GM10847 (cell line): ENCODE results near the gene KRTAP13-3.

ENCODE experiments used
- POLR2A ChIP-seq: IDR thresholded peaks from 2 replicates; pipeline ENCODE4 v1.6.1; 2011; ENCODE audit not compliant: insufficient read length; ENCODE audit errors: extremely low read depth

Gene KRTAP13-3, protein sequence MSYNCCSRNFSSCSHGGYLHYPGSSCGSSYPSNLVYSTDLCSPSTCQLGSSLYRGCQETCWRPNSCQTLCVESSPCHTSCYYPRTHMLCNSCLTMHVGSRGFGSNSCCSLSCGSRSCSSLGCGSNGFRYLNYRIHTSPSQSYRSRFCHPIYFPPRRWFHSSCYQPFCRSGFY

DNA sequence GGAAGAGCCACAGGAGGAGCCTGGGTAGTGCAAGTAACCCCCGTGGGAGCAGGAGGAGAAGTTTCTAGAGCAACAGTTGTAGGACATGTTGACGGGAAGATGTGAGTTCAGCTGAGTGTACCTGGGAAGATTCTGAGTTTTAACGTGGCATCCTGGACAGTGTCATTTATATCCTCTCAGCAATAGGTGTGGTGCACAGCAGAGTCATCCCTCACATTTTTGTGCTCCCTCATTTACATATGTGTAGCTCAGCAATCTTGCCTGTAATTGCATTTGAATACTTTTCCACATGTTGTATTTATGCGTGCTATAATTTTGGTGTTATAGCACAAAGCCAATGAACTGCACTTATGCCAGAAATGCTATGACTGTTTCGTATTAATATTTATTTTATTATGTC, at the start of gene KRTAP13-3:
KRTAP13-3 (minus strand) TSS at position 101 of the 400 bp plus-strand sequence; CDS start at position 87, 14 bp downstream.
- TF ChIP-seq POLR2A, result no peak

DNA sequence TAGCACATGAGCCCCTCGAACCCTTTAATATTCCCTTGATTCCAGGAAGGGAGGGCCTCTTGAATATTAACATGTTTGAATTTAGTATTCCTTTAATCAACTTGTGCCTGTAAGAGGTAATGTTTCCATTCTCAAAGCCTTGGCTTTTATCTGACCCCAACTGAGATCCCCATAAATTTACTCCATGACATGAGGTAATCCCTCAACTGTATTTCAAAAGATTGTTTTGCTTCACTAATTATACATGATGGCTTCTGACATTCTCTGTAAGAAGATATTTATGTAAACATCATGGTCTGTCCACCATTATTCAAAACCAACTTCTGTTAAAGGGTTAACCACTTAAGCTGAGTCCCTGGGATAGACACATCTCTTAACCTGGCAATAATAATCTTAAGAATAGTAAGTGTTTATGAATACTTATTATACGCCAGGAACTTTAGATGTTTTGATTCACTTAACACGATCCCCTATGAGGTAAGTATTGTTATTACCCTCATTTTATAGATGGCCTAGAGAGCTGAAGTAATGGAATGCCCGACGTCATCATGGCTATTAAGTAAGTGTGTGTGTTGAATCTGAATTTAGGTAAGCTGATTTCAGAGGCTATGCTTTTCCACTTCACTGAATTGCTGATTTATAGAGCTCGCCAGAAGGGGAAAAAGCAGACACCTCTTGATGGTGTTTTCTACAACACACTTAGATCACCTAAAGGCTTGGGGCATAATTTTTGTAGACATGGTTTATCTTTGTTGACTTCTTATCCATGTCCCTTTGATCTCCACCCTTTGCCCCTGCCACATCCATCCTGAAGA, 43.4 kb upstream of the KRTAP13-3 start:
- no peak for TF ChIP-seq POLR2A

DNA sequence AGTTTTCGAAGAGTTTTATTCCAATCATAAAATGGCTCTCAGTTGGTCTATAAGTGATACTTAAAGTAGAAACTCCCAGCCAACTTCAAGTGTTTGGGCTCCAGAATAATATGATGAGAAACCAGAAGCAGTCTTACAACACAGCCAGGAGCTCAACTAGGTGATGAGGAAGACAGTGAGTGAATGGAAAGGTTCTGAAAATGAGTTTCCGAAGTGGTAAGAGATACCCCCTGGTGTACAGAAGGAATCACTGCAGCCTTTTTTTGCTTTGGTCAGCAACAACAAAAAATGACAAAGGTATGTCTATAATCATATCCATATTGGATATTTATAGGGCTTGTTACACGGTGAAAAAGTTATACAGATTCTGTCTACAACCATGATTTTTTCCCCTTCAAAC, 38.0 kb upstream of the KRTAP13-3 start:
- no peak for TF ChIP-seq POLR2A

DNA sequence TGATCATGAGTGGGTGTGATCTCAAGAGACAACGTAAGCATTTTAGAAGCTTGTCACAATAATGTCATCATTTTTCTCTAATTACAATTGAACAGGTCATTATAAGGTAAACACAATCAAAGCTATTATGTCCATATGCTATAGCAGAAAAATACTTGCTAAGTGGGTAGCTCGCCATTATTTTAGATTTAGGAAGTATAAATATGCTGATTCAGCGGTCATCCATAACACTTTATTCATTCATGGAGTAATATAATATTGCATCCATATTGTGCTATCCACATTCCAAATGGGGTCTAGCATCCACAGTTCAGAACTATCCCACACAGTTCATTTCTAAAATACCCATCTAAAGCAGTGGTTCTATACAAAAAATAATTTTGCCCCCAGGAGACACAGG, 22.8 kb upstream of the KRTAP13-3 start:
- TF ChIP-seq POLR2A, result no peak

DNA sequence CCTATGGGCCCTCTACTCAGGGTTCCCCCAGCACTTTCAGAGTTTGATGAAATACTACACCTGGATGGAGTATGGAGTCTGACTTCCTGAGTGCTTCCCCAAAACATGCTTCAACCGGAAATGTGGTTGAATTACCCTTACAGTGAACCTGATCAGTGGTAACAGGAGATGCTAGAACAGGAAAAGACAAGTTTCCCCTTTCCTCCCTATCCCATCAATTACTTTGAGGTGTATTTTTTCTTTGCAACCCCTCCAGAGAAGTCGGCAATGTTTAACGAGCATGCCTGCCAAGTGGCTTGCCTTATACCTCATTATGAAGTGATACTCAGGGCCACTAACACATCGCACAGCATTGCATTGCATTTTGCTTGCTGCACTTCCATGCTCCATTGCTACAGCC, 21.3 kb upstream of the KRTAP13-3 start:
- TF ChIP-seq POLR2A, result no peak

DNA sequence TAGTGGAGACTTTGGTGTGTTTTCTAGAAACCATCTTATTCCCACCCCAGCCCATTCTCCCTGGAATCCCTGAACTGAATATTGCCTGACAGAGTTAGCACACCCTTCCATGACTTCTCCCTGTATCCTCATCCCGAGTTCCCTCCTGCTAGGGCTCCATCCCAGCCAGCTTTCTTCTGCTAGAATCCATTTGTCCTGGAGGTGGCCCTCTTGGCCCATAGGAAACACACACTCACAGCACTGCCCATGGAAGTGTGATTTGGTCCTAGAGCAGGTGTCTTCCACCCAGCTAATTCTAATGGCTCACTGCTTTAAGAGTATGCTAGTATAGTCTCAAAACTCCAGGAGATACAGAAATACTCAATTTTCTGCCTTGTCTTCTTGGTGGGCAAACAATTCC, 18.5 kb upstream of the KRTAP13-3 start:
- TF ChIP-seq POLR2A, result no peak

DNA sequence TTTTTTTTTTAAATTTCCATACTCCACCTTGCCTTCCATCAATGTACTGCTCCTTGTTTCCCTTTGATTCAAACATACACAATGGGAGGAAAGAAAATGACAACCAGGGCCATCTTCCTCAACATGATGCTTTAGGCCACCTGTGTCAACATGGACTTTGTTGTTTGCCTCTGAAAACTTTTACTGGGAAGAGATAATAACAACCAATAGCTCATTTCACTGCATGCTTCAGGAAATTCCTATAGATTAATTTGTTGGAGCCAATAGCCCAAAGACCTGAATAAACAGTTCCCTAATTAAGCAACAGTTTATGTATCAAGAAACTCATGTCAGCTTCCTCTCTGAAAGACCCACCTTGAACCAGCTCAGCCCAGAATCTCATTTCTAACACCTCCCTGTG, 17.5 kb upstream of the KRTAP13-3 start:
- no peak for TF ChIP-seq POLR2A

DNA sequence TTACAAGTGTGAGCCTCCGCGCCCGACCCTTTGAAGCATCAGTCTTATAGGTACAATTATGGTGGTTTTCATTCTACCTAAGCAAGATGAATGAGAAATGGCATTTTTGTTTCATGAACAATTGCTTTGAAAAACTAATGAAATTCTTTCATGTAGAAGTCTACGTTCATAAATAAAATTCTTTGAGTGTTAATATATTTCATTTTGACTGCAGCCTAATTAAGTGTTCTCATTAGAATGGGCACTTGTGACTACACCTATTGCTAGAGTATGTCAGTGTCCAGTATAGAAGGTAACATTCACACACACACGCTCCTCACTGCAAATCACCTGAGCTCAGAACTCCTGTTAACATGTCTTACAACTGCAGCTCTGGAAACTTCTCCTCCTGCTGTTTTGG, 14.2 kb upstream of the KRTAP13-3 start, which contains the start of gene KRTAP15-1:
KRTAP15-1 (plus strand) TSS at position 301 of the 400 bp plus-strand sequence; CDS start at position 354, 53 bp downstream.
- no peak for TF ChIP-seq POLR2A

DNA sequence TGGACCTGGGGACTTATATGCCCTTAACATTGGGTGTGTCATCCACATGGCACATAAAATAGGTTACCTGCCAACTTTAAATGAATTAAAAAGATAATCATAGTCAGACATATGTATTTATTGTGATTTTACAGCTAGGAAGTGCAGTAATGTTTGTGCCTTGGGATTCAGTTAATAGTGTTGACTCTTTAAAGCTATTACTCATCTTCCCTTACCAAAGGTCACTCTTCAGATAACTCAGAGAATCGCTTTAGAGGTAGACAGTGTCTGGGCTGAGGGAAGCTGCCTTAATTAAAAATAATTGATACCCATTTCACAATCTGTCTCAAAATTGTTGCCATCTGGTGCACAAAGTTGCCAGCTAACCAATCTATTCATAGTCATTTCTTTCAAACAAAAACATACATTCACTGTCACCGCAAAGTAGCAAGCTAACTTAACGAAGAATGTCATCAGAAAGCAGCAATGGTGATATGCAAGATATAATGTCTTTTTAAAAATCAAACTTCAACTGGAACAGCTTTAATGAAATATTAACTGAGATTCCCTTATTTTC, 11.4 kb upstream of the KRTAP13-3 start:
- TF ChIP-seq POLR2A, result no peak

DNA sequence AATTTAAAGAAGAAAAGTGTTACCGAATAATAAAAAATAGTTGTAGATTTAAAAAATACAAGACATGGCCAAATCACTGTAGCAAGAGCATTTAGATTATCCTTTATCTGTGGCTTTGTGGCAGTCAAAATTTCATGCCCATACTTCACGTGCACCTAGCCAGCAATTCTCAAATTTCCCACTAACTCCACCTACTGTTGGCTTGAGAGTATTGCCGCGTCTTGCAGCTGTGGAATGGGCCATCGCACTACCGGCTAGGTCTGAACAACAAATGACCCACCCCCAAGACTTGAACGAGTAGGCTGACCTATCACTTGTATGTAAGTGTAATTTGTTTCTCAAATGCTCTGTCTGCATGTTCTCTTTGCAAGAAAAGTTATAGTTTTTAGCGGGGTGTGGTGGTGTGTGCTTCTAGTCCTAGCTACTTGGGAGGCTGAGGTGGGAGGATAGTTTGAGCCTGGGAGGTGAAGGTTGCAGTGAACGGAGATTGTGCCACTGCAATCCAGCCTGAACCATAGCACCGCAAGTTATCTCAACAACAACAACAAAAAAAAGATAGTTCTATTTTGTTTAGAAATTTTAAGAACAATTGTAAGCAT, 8.4 kb upstream of the KRTAP13-3 start:
- TF ChIP-seq POLR2A, result no peak

DNA sequence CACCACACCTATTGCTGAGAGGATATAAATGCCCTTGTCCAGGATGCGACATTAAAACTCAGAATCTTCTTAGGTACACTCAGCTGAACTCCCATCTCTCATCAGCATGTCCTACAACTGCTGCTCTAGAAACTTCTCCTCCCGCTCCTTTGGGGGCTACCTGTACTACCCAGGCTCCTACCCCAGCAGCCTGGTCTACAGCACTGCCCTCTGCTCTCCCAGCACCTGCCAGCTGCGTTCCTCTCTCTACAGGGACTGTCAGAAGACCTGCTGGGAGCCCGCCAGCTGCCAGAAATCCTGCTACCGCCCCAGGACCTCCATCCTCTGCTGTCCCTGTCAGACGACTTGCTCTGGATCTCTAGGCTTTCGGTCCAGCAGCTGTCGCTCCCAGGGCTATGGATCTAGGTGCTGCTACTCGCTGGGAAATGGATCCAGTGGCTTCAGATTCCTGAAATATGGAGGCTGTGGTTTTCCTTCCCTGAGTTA, 4.5 kb upstream of the KRTAP13-3 start, which contains the start of gene KRTAP13-4:
KRTAP13-4 (plus strand) TSS at position 51 of the 486 bp plus-strand sequence; CDS start at position 107, 56 bp downstream.
- no peak for TF ChIP-seq POLR2A

DNA sequence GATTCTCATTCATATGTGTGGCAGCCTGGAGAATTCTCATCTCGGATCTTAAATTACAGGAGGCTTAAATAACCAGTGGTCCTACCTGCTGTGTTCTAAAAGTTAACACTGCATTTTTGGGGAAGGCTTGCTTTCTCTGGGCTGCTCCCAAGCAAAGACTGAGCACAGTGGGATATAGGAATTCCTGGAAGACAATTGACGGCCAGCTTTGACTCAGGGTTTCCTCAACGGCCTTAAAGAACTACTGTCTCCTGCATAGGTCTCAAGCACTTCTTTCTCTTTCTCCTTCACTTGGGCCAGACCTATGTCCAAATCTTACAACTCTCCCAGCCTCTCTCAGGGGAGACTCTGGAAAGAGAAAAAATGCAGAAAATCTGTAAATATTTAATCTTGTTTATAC, 1.0 kb upstream of the KRTAP13-3 start:
- no peak for TF ChIP-seq POLR2A

DNA sequence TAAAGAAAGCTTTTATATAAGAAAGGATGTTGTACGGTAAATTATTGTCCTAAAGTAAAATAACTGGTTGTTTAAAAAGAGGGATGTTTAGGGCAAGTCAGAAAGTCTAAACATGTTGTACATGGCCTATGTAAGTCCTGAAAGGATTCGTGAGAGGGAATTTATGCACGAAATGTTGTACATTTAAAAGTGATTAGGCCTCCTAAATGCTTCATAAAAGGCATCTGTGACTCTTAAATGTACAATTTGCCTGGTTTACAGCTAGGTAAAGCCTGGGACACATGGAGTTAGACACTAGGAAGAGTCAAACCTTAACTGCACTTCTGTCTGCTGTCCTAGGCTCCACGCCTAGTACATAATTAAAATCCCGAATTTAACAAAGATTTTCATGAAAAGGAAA, 9.7 kb downstream of the KRTAP13-3 start:
- TF ChIP-seq POLR2A, result no peak

DNA sequence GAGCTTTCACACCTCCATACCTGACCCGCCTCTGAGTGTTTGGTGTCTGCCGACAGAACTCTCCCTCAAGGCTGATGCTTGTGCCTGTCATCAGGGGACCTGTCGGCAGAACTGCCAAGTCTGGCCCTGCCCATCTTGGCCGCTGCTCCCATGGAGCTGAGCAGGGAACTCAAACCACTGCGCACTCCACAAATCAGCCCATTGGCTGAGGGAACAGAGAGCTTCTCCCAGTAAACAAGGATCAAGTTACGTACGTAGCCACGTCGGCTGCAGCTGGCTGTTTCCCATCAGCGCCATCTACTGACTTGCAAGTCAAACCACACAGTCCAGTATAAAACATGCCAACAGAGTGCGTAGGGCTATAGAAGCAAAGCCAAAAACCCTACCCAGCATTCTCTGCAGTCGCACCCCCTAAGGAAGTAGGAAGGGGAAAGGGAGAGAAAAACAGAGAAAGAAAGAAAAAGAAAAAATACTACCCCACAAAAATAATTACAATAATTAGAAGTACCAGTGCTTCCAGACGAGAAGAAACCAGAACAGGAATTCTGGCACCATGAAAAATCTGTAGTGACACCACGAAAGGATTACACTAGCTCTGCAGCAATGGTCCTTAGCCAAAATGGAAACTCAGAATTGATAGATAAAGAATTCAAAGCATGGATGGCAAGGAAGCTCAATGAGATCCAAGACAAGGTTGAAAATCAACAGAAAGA, 16.8 kb downstream of the KRTAP13-3 start:
- TF ChIP-seq POLR2A, result no peak

DNA sequence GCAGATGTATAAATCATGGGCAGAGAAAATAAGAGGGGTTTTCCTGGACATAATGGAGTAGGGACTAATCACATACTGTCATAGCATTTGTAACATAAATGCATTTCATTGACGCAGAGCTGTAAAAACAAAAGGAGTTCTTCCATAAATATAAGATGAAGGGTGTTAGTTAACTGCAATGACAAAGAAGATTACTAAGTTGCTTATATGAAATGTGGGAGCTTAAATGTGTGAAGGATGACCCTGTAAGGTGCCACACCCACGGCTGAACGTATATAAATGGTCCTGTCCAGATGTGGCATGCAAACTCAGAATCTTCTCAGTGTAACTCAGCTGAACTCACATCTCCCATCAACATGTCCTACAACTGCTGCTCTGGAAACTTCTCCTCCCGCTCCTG, 30.0 kb downstream of the KRTAP13-3 start, which contains the start of gene KRTAP13-1:
KRTAP13-1 (plus strand) TSS at position 301 of the 400 bp plus-strand sequence; CDS start at position 357, 56 bp downstream.
- TF ChIP-seq POLR2A, result no peak
